ENCODE measurements around the gene EXO1.
"Not testable (repeated sequence)": the region's sequence is repeated elsewhere in the genome, so short reads cannot be mapped to it uniquely, and the experiment has no call there.

The EXO1 gene

GRCh38 chr1:241847796-241848685 is at the start of gene EXO1:
Gene EXO1, plus strand, starts transcription at chr1:241848204. Its CDS starts 2,222 bp downstream, at chr1:241850426.
- peak; percentile 80; the same call in 1 of the 2 replicates for TF ChIP-seq POLR2A (IDR thresholded peaks at IDR 0.05; ENCODE audit: low read depth, low read length)
- FAIRE-seq (peak; percentile 41), DNase-seq (ENCODE audit: insufficient read length, low spot score) (peak; percentile 82)

- no peak for FAIRE-seq
Measured at GRCh38 chr1:241799416-241799815, 48.6 kb upstream of the EXO1 start.

GRCh38 chr1:241800640-241801039 is 47.4 kb upstream of the EXO1 start:
- FAIRE-seq: no peak
- no peak for DNase-seq (ENCODE audit: insufficient read length, low spot score)
- no peak for TF ChIP-seq POLR2A (IDR thresholded peaks at IDR 0.05; ENCODE audit: low read depth, low read length)

More at GRCh38 chr1:241799416-241799815, 48.6 kb upstream of the EXO1 start:
- no peak for TF ChIP-seq POLR2A (IDR thresholded peaks at IDR 0.05; ENCODE audit: low read depth, low read length)
- DNase-seq (ENCODE audit: insufficient read length, low spot score): no peak

- FAIRE-seq (no peak), DNase-seq (ENCODE audit: insufficient read length, low spot score) (no peak)
- no peak for TF ChIP-seq POLR2A (IDR thresholded peaks at IDR 0.05; ENCODE audit: low read depth, low read length)
Measured at GRCh38 chr1:241802863-241803262, 45.1 kb upstream of the EXO1 start.

GRCh38 chr1:241804706-241805105 is 43.3 kb upstream of the EXO1 start:
- DNase-seq (ENCODE audit: insufficient read length, low spot score); FAIRE-seq: not testable (repeated sequence)

DNA sequence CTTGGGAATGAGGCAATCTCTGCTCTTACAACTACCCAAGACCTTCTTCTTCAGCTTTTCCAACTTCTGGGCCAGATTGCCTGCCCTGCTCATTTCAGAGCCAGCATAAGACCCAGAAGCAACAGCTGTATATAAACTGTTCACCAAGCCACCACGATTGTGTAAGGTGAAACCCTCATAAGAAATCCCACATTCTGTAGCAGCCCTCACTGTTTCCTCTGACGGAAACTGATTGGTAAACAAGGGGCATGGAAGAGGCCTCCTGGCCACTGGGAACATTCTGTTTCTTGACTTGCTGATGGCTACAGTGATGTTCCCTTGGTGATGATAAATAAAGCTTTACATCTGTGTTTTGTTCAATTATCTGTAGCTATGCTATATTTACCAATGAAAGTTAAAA is 39.7 kb upstream of the EXO1 start:
- no peak for TF ChIP-seq POLR2A (IDR thresholded peaks at IDR 0.05; ENCODE audit: low read depth, low read length)
- no peak for DNase-seq (ENCODE audit: insufficient read length, low spot score)
- no peak for FAIRE-seq

DNA sequence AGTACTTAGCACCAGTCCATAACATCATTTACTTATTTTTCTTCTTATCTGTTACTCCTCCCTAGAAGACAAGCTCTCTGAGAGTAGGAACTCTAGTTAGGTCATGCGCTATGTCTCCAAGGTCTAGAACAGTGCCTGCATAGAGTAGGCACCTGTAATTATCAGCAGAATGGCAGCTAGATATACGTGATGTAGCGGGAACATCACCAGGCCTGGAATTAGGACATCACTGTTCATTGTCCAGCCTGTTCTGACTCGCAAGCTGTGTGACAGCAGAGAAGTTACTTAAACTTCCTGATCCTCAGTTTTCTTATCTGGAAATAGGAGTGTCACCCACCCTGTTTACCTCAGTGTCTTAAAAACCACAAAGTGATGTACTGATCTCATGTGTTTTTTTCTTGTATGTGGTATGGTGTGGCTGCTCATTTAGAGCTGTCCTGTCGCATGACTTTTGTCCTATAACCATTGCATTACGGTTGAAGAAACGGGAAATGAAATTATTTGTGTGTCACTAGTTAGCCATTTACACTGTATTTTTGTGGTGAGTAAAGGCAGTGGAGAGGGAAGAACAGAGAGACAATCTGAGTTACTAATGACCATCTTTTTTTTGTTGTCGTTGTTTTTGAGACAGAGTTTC is 37.1 kb upstream of the EXO1 start:
- no peak for FAIRE-seq
- DNase-seq (ENCODE audit: insufficient read length, low spot score): no peak
- TF ChIP-seq POLR2A (IDR thresholded peaks at IDR 0.05; ENCODE audit: low read depth, low read length): no peak

GRCh38 chr1:241813768-241814320 is 34.2 kb upstream of the EXO1 start:
- no peak for TF ChIP-seq POLR2A (IDR thresholded peaks at IDR 0.05; ENCODE audit: low read depth, low read length)
- FAIRE-seq (no peak), DNase-seq (ENCODE audit: insufficient read length, low spot score) (no peak)

- TF ChIP-seq POLR2A (IDR thresholded peaks at IDR 0.05; ENCODE audit: low read depth, low read length): no peak
- FAIRE-seq: no peak
- DNase-seq (ENCODE audit: insufficient read length, low spot score): no peak
Measured at GRCh38 chr1:241816008-241816407, 32.0 kb upstream of the EXO1 start.

- FAIRE-seq: no peak
- no peak for DNase-seq (ENCODE audit: insufficient read length, low spot score)
- TF ChIP-seq POLR2A (IDR thresholded peaks at IDR 0.05; ENCODE audit: low read depth, low read length): no peak
Measured at GRCh38 chr1:241817331-241817792, 30.6 kb upstream of the EXO1 start.

DNA sequence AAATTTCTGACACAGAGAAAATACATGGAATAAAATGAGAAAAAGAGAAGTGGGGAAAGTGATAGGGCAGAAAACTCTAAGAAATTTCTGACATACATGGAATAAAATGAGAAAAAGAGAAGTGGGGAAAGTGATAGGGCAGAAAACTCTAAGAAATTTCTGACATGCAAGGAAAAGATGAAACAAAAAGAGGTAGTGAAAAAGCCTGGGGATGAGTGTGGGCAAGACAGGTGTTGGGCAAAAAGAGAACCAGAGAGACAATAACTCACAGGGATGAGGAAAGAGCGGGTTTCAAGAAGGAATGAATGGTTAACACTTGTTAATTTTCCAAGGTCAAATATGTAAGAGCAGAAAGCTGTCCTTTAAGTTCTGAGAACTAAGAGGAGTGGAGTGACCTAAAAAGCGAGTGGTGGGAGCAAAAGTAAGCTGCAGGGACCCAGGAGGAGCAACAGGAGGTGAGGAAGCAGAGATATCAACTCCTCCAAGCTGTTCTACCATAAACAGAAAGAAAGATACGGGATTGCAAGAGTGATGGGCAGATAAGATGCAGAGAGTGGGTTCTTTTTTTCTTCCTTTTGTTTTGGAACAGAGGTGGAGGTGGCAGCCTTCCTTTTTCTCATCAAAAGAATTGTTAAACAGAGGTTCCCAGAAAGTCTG is 29.9 kb upstream of the EXO1 start:
- no peak for FAIRE-seq
- DNase-seq (ENCODE audit: insufficient read length, low spot score): no peak

DNA sequence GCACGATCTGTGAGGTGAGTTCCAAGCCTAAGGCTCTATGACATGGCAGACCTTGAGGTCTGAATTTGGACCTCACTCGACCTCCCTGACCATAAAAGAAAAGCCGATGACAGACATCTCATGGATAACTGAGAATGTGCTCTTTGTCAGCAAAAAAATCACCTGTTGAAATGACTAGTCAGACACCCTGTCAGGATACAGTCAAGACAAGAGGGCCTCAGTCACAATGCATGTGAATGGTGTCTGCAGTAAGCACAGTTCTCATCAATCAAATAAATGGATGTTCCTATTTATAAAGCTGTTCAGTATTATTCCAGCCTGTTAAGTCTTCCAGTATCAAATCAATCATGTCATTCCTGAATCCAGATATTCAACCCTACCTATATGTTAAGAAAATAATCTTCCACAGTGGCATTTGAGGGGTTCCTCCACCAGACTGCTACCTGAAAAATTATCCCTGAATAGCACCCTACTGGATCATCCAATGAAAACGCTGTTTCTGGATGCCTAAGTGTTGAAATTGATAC is 28.6 kb upstream of the EXO1 start:
- FAIRE-seq (no peak), DNase-seq (ENCODE audit: insufficient read length, low spot score) (no peak)
- TF ChIP-seq POLR2A (IDR thresholded peaks at IDR 0.05; ENCODE audit: low read depth, low read length): no peak

More for the DNA sequence above, 29.9 kb upstream of the EXO1 start:
- TF ChIP-seq POLR2A (IDR thresholded peaks at IDR 0.05; ENCODE audit: low read depth, low read length): no peak

DNA sequence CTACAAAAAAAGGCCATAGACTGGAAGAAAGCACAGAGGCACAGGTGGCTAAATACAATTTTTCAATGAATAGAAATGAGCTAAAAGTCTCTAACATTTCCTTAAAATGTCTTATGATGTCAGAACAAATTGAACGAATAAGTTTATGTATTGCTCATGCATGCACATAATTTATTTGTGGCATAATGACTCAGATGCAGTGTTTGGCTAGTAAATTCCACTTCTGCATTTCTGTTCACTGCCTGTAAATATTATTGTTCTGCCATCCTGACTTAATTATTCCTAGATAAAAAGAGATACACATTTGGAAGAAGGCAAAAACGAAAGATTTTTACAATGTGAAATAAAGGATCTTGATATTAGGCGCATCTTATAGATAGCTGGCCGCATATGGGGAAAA is 26.6 kb upstream of the EXO1 start:
- no peak for TF ChIP-seq POLR2A (IDR thresholded peaks at IDR 0.05; ENCODE audit: low read depth, low read length)
- FAIRE-seq: no peak
- DNase-seq (ENCODE audit: insufficient read length, low spot score): no peak

DNA sequence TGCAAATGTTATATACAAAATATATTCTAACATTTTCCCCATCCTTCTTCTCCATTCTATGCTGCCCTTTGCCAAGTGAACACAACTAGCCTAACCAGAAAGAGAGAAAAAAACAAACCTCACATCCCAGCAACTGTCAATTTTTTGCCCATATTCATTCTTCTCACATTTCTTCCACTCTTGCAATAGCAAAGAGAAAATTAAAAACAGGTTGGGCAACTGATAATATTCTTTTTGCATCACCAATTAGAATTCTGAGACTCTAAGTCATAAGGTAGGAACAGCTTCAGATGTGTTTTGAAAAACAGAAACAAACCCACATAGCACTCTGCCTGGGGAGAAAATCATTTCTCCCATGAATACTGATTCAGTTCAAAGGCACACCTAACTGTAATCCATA is 25.2 kb upstream of the EXO1 start:
- no peak for TF ChIP-seq POLR2A (IDR thresholded peaks at IDR 0.05; ENCODE audit: low read depth, low read length)
- DNase-seq (ENCODE audit: insufficient read length, low spot score): no peak
- FAIRE-seq: no peak
